HepG2 (cell line): ENCODE measurements around the gene HSPA1B. TPM values are rescaled to one million over a fixed set of nuclear protein-coding genes. Genes with fewer than 3 reads are reported as not detected.
A peak's percentile ranks its signal among the peaks of the same experiment; 100 is the strongest.

Experiments used
- ATAC-seq: fragments of 200-7000 bp; cut with Tn5 transposase; 3 replicates; pipeline ENCODE4 v1.9.1; 2020; ENCODE audit warnings: mild to moderate bottlenecking, moderate library complexity
- BruUV-seq: library from RNA; stranded (reverse); fragments of 400-500 nt; replicated peaks from 2 replicates; lab custom pipeline; 2021; lab: Mats Ljungman, UMichigan
- CTCF ChIA-PET: fragments of 300-600 bp; formaldehyde crosslinking; extraction: SDS; loops from one replicate; lab custom pipeline; 2021; ENCODE audit warnings: low total read pairs, inconsistent platforms, low intra/inter-chr PET ratio; lab: Yijun Ruan, JAX
- POLR2A ChIA-PET: fragments of 350-600 bp; sonication (Branson Sonifier 250); formaldehyde crosslinking; loops from one replicate; lab custom pipeline; 2020; ENCODE audit warnings: antibody characterized with exemption, inconsistent platforms; lab: Yijun Ruan, JAX
- DNase-seq: peaks from one replicate; pipeline ENCODE4 v3.0.0-alpha.2; 2015; ENCODE audit warnings: low spot score
- FAIRE-seq: peaks from 3 replicates; lab custom pipeline; 2011; peaks lifted over from hg19 to GRCh38; lab: Jason Lieb, UNC
- H2AFZ ChIP-seq: one replicate; pipeline ENCODE4 v1.6.1; 2011; ENCODE audit warnings: low read length, inconsistent platforms
- H3K27ac ChIP-seq: fragments of 300-600 bp; 3 replicates; pipeline ENCODE4 v1.8.0; 2011; ENCODE audit warnings: mixed run types, mild to moderate bottlenecking, mixed read lengths, low read length, inconsistent platforms; ENCODE audit not compliant: insufficient read depth; ENCODE audit errors: extremely low read length
- H3K27me3 ChIP-seq, 2 experiments: fragments of 200-600 bp in 1 of 2; 2 replicates in 1 of 2; 3 replicates in 1 of 2; pipeline versions ENCODE4 v1.6.0 to v1.8.0; 2011; ENCODE audit warnings: low read length in 2 of 2, mild to moderate bottlenecking in 2 of 2, moderate library complexity in 2 of 2, inconsistent platforms in 1 of 2; ENCODE audit not compliant: insufficient read depth in 2 of 2, control insufficient read depth in 1 of 2
- H3K36me3 ChIP-seq, 2 experiments: fragments of 200-600 bp in 1 of 2; replicated peaks in 1 of 2; 2 replicates in 1 of 2; 3 replicates in 1 of 2; pipeline versions ENCODE4 v1.5.1 to v1.8.0; 2011; ENCODE audit warnings: low read length in 2 of 2, inconsistent platforms in 1 of 2; ENCODE audit not compliant: insufficient read depth in 2 of 2, control insufficient read depth in 1 of 2
- H3K4me1 ChIP-seq: 2 replicates; pipeline ENCODE4 v1.5.1; 2012; ENCODE audit warnings: low read length, inconsistent platforms; ENCODE audit not compliant: insufficient read depth
- H3K4me2 ChIP-seq: 2 replicates; pipeline ENCODE4 v1.6.0; 2011; ENCODE audit warnings: low read depth, low read length, inconsistent platforms
- H3K4me3 ChIP-seq, 3 experiments: fragments of 200-600 bp in 1 of 3; sonication (generic), shearing (Covaris generic) in 1 of 3; replicated peaks in 1 of 3; 2 replicates each; pipeline ENCODE4 v1.5.1; 2011 to 2016; ENCODE audit warnings: low read length in 3 of 3, inconsistent platforms in 2 of 3, low read depth in 2 of 3, mild to moderate bottlenecking in 2 of 3, control low read depth in 1 of 3, mixed read lengths in 1 of 3; ENCODE audit not compliant: insufficient read depth in 1 of 3
- H3K79me2 ChIP-seq: one replicate; pipeline ENCODE4 v1.6.1; 2011; ENCODE audit warnings: low read length, inconsistent platforms; ENCODE audit not compliant: insufficient read depth
- H3K9ac ChIP-seq: 2 replicates; pipeline ENCODE4 v1.6.0; 2011; ENCODE audit warnings: mild to moderate bottlenecking, low read depth, low read length, inconsistent platforms; ENCODE audit not compliant: insufficient read depth
- H3K9me3 ChIP-seq: 2 replicates; pipeline ENCODE4 v1.5.1; 2012; ENCODE audit warnings: mild to moderate bottlenecking, low read length
- H4K20me1 ChIP-seq: 2 replicates; pipeline ENCODE4 v1.6.0; 2011; ENCODE audit warnings: inconsistent platforms, mild to moderate bottlenecking, low read length, moderate library complexity; ENCODE audit not compliant: insufficient read depth
- AHR ChIP-seq: IDR thresholded peaks from 2 replicates; pipeline ENCODE4 v1.6.1; 2018; ENCODE audit warnings: missing genetic modification reagents, missing compliant biosample characterization
- ATF3 ChIP-seq: sonication (generic); formaldehyde crosslinking; IDR thresholded peaks from 2 replicates; pipeline ENCODE4 v1.4.0; 2020; ENCODE audit warnings: missing genetic modification reagents
- CENPBD1 ChIP-seq: sonication (generic); formaldehyde crosslinking; IDR thresholded peaks from 2 replicates; pipeline ENCODE4 v1.8.0; 2022; ENCODE audit warnings: missing genetic modification reagents, low read depth, mild to moderate bottlenecking, borderline replicate concordance
- GABPB1 ChIP-seq: IDR thresholded peaks from 2 replicates; pipeline ENCODE4 v1.6.1; 2016; ENCODE audit warnings: mild to moderate bottlenecking, missing genetic modification reagents, moderate library complexity, missing compliant biosample characterization
- KLF13 ChIP-seq: sonication (generic); formaldehyde crosslinking; IDR thresholded peaks from 2 replicates; pipeline ENCODE4 v1.4.0; 2020; ENCODE audit warnings: mild to moderate bottlenecking, missing genetic modification reagents
- MZF1 ChIP-seq: sonication (generic); formaldehyde crosslinking; IDR thresholded peaks from 2 replicates; pipeline ENCODE4 v1.8.1; 2023; ENCODE audit warnings: mild to moderate bottlenecking, missing genetic modification reagents, borderline replicate concordance
- NR2C2 ChIP-seq: sonication (generic); formaldehyde crosslinking; IDR thresholded peaks from 2 replicates; pipeline ENCODE4 v1.4.0; 2020; ENCODE audit warnings: missing genetic modification reagents, mild to moderate bottlenecking, moderate library complexity, borderline replicate concordance
- RBFOX2 ChIP-seq: fragments of 200-400 bp; formaldehyde crosslinking; IDR thresholded peaks from 2 replicates; pipeline ENCODE4 v1.6.1; 2017; ENCODE audit warnings: low read depth, mild to moderate bottlenecking, low read length
- SKI ChIP-seq: fragments of 450-650 bp; IDR thresholded peaks from one replicate; pipeline ENCODE4 v1.6.1; 2018; ENCODE audit warnings: mild to moderate bottlenecking; ENCODE audit not compliant: partially characterized antibody
- XRCC5 ChIP-seq: fragments of 200-400 bp; formaldehyde crosslinking; optimal IDR thresholded peaks from 2 replicates; pipeline ENCODE3; 2017; ENCODE audit warnings: mild to moderate bottlenecking, low read length
- ZBTB33 ChIP-seq: sonication (generic); formaldehyde crosslinking; IDR thresholded peaks from 2 replicates; pipeline ENCODE4 v1.4.0; 2020; ENCODE audit warnings: missing genetic modification reagents
- ZFP91 ChIP-seq: sonication (generic); formaldehyde crosslinking; IDR thresholded peaks from 2 replicates; pipeline ENCODE4 v1.9.0; 2022; ENCODE audit warnings: missing genetic modification reagents, mild to moderate bottlenecking, borderline replicate concordance
- ZFX ChIP-seq: sonication (generic); formaldehyde crosslinking; IDR thresholded peaks from 2 replicates; pipeline ENCODE4 v1.4.0; 2020; ENCODE audit warnings: mild to moderate bottlenecking, low read depth, missing genetic modification reagents, moderate library complexity
- ZNF10 ChIP-seq: sonication (generic); formaldehyde crosslinking; IDR thresholded peaks from 2 replicates; pipeline ENCODE4 v1.4.0; 2020; ENCODE audit warnings: mild to moderate bottlenecking, low read depth, missing genetic modification reagents, borderline replicate concordance
- ZNF350 ChIP-seq: sonication (generic); formaldehyde crosslinking; IDR thresholded peaks from 2 replicates; pipeline ENCODE4 v1.4.0; 2020; ENCODE audit warnings: mild to moderate bottlenecking, low read depth, missing genetic modification reagents, borderline replicate concordance
- ZNF367 ChIP-seq: sonication (generic); formaldehyde crosslinking; IDR thresholded peaks from 2 replicates; pipeline ENCODE4 v1.4.0; 2020; ENCODE audit warnings: missing genetic modification reagents, borderline replicate concordance
- ZNF460 ChIP-seq: sonication (generic); formaldehyde crosslinking; IDR thresholded peaks from 2 replicates; pipeline ENCODE4 v1.5.1; 2020; ENCODE audit warnings: missing genetic modification reagents, mild to moderate bottlenecking, borderline replicate concordance
- ZNF644 ChIP-seq: IDR thresholded peaks from 2 replicates; pipeline ENCODE4 v1.6.1; 2016; ENCODE audit warnings: low read depth
- ZNF891 ChIP-seq: sonication (generic); formaldehyde crosslinking; IDR thresholded peaks from 2 replicates; pipeline ENCODE4 v1.5.0; 2020; ENCODE audit warnings: mild to moderate bottlenecking, missing genetic modification reagents
- WGBS: methylation state at CpG from one replicate; pipeline ENCODE4 v1.1.6; 2017; ENCODE audit warnings: low lambda C conversion rate; 5-methylcytosine and 5-hydroxymethylcytosine counted together
- in situ Hi-C: cut with HindIII; loops from 2 replicates; pipeline ENCODE4 v1.10.0; 2017; ENCODE audit warnings: low pct_unique_long_range_greater_than_20kb; ENCODE audit not compliant: extremely low pct_ligation_motif_present
- intact Hi-C: fragments of 100-400 bp; cut with micrococcal nuclease; formaldehyde crosslinking; loops from one replicate; pipeline ENCODE4 v1.10.0; 2022; ENCODE audit not compliant: unreplicated experiment
- polyA plus RNA-seq, 8 experiments: library from polyadenylated mRNA; depleted of rRNA in 3 of 8; stranded (reverse) in 7 of 8; unstranded in 1 of 8; fragments of >200 nt; fragmentation: Illumina TruSeq in 4 of 8; extraction: Trizol in 4 of 8; gene quantifications; 2 replicates each; pipeline versions ENCODE4 v1.2.1 to v1.2.3, GENCODE V29; 2011 to 2016; ENCODE audit warnings: low read depth in 4 of 8, missing spikeins in 1 of 8, mixed read lengths in 1 of 8; ENCODE audit not compliant: insufficient read depth in 1 of 8
- total RNA-seq, 5 experiments: library from RNA; depleted of rRNA; stranded (reverse); fragments of >200 nt; fragmentation: Illumina TruSeq; extraction: Trizol; gene quantifications; 2 replicates each; pipeline ENCODE4 v1.2.3, GENCODE V29; 2016; ENCODE audit warnings: low read depth in 1 of 5

Gene HSPA1B
- total and polyA plus RNA-seq, 2 of the 13 experiments (the other 11 are each of a cell fraction or from before 2014, with no cell fraction given): 26.0 to 186 TPM

GRCh38 chr6:31871046-31871659 lies 43.6 kb downstream of the HSPA1B start:
- no peak for TF ChIP-seq KLF13 (CRISPR knock-in tag)
- TF ChIP-seq ZNF644 (CRISPR knock-in tag): no peak
- no peak for TF ChIP-seq ZFX
- no peak for TF ChIP-seq ZNF367 (CRISPR knock-in tag)
- TF ChIP-seq RBFOX2: no peak
- peak; percentile 23; the same call in 1 of the 2 replicates for TF ChIP-seq ZNF350
- peak; percentile 44 for TF ChIP-seq XRCC5
- TF ChIP-seq ZNF10: no peak
- TF ChIP-seq ZFP91 (CRISPR knock-in tag): no peak; the same call in 1 of the 2 replicates
- TF ChIP-seq SKI: no peak
- TF ChIP-seq CENPBD1: no peak
- TF ChIP-seq ZNF891 (CRISPR knock-in tag): 0 out of 2 replicates have a peak, but pooled peaks have one; percentile 22
- TF ChIP-seq ATF3: no peak
- no peak for TF ChIP-seq MZF1
- TF ChIP-seq NR2C2: no peak
- 0 out of 2 replicates have a peak, but pooled peaks have one; percentile 14 for TF ChIP-seq GABPB1 (CRISPR knock-in tag)
- TF ChIP-seq ZBTB33 (CRISPR knock-in tag): no peak
- TF ChIP-seq ZNF460 (CRISPR knock-in tag): no peak
- TF ChIP-seq AHR (CRISPR knock-in tag): no peak
- Histone ChIP-seq H3K79me2 (no peaks in the 10 kb centered on the region), H3K4me2 (peak overlapping the region; percentile 51), H4K20me1 (no peaks in the 10 kb centered on the region), H3K4me1 (peaks cover 60% of the 10 kb centered on the region), H3K36me3 (no peaks in the 10 kb centered on the region), H3K4me3 (peak overlapping the region in 1 of 3 experiments; percentile 18; a peak in 1 of 6 replicates), H3K9ac (no peak overlapping the region), H2AFZ (peak overlapping the region; percentile 89), H3K27me3 (no peaks in the 10 kb centered on the region), H3K9me3 (no peaks in the 10 kb centered on the region), H3K27ac (no peak overlapping the region)
- ATAC-seq (peak; percentile 31), FAIRE-seq (no peak), DNase-seq (no peak)
- in situ Hi-C loops: no loop called here
- 30% methylated on average over 6 of the region's 9 CpGs for WGBS
- ChIA-PET POLR2A (interaction anchor here (0.7 to 2.4 kb wide), 3 partner anchors 8 to 56 kb away, joined by 3 to 13 read pairs (median 3); partner anchors contain the start of genes HSPA1A, HSPA1L and NEU1), CTCF (no interaction called here)
- BruUV-seq: no TSS peak
- intact Hi-C loops: no loop called here
